Caco-2 (cell line): ENCODE results near the gene SMC3. TPM values are rescaled to one million over a fixed set of nuclear protein-coding genes. Genes with fewer than 3 reads are reported as not detected.

Experiments used
- BruUV-seq: library from RNA; stranded (reverse); fragments of 400-500 nt; replicated peaks from 2 replicates; lab custom pipeline; 2021; lab: Mats Ljungman, UMichigan
- CTCF ChIA-PET: fragments of 300-600 bp; sonication (Branson Sonifier 250); formaldehyde crosslinking; loops from one replicate; lab custom pipeline; 2022; ENCODE audit warnings: antibody characterized with exemption; lab: Charles Lee
- POLR2A ChIA-PET: fragments of 300-600 bp; sonication (Branson Sonifier 250); formaldehyde crosslinking; loops from one replicate; lab custom pipeline; 2022; ENCODE audit warnings: antibody characterized with exemption; lab: Charles Lee
- DNase-seq, 2 experiments: peaks; one replicate each; pipeline versions ENCODE4 v3.0.0 to v3.0.0-alpha.2; 2020 to 2022
- H3K27me3 ChIP-seq: replicated peaks from 2 replicates; pipeline ENCODE4 v1.6.0; 2011; ENCODE audit warnings: low read length; ENCODE audit not compliant: control insufficient read depth, insufficient read depth
- H3K36me3 ChIP-seq: 2 replicates; pipeline ENCODE4 v1.5.1; 2011; ENCODE audit warnings: low read length; ENCODE audit not compliant: control insufficient read depth, insufficient read depth
- H3K4me1 ChIP-seq: fragments of 250-450 bp; sonication (Bioruptor Pico); 2 replicates; pipeline ENCODE4 v1.5.1; 2020; ENCODE audit warnings: mild to moderate bottlenecking
- H3K4me3 ChIP-seq: 2 replicates; pipeline ENCODE4 v1.5.1; 2011; ENCODE audit warnings: low read depth, mild to moderate bottlenecking, control low read depth, low read length
- H3K9me3 ChIP-seq: fragments of 250-450 bp; sonication (Bioruptor Pico); 2 replicates; pipeline ENCODE4 v1.5.1; 2020; ENCODE audit warnings: mild to moderate bottlenecking, moderate library complexity
- H3K27ac Mint-ChIP-seq: one replicate; pipeline ENCODE4 v1.8.0; 2022; ENCODE audit warnings: mixed read lengths; ENCODE audit not compliant: unreplicated experiment
- H3K27me3 Mint-ChIP-seq: one replicate; pipeline ENCODE4 v1.8.0; 2022; ENCODE audit warnings: mixed read lengths; ENCODE audit not compliant: insufficient read depth, unreplicated experiment
- H3K36me3 Mint-ChIP-seq: one replicate; pipeline ENCODE4 v1.8.0; 2022; ENCODE audit warnings: mild to moderate bottlenecking, mixed read lengths; ENCODE audit not compliant: insufficient read depth, unreplicated experiment
- H3K4me1 Mint-ChIP-seq: one replicate; pipeline ENCODE4 v1.8.0; 2022; ENCODE audit warnings: low read depth, mixed read lengths; ENCODE audit not compliant: unreplicated experiment
- H3K4me3 Mint-ChIP-seq: one replicate; pipeline ENCODE4 v1.8.0; 2022; ENCODE audit warnings: mild to moderate bottlenecking, moderate library complexity, mixed read lengths; ENCODE audit not compliant: unreplicated experiment
- H3K9me3 Mint-ChIP-seq: one replicate; pipeline ENCODE4 v1.8.0; 2022; ENCODE audit warnings: mixed read lengths; ENCODE audit not compliant: unreplicated experiment
- intact Hi-C: fragments of 100-400 bp; cut with micrococcal nuclease; formaldehyde crosslinking; loops from one replicate; pipeline ENCODE4 v1.10.0; 2022; ENCODE audit not compliant: unreplicated experiment
- total RNA-seq: library from RNA; stranded (reverse); gene quantifications from 2 replicates; pipeline ENCODE4 v1.2.3, GENCODE V29; 2022
- TF ChIP-seq, protein P1 (sequence below), 2 experiments: fragments of 200-600 bp in 1 of 2; IDR thresholded peaks; 1 replicate in 1 of 2; 2 replicates in 1 of 2; pipeline versions ENCODE4 v1.5.1 to v1.8.0; 2011 to 2022; ENCODE audit warnings: antibody characterized with exemption in 1 of 2, control low read depth in 1 of 2, inconsistent platforms in 1 of 2, low read depth in 1 of 2, low read length in 1 of 2, mild to moderate bottlenecking in 1 of 2, moderate library complexity in 1 of 2; ENCODE audit not compliant: insufficient read depth in 1 of 2, severe bottlenecking in 1 of 2, unreplicated experiment in 1 of 2

SMC3 gene
- total RNA-seq, 1 experiment from 2014 or later: 95.7 TPM

DNA sequence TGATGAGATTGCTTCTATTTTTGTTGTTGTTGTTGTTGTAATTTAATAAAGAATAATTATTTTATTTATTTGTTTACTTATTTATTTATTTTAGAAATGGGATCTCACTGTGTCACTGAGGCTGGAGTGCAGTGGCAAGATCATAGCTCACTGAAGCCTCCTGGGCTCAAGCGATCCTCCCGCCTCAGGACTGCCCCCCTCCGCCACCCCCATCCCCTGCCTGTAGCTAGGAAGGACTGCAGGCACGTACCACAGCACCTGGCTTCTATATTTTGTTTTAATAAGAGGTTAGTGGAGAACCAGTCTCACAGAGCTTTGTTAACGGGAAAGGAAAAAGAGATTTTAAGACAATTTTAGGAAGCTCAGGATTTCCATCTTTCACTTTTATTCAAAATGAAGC lies 19.5 kb upstream of the SMC3 start:
- intact Hi-C loops: no loop called here
- CTCF ChIA-PET: interaction anchor here (0.6 to 2.0 kb wide), 3 partner anchors 47 to 1568 kb away, joined by 3 to 5 read pairs (median 5); no protein-coding TSS in a partner anchor
- POLR2A ChIA-PET: no interaction called here

DNA sequence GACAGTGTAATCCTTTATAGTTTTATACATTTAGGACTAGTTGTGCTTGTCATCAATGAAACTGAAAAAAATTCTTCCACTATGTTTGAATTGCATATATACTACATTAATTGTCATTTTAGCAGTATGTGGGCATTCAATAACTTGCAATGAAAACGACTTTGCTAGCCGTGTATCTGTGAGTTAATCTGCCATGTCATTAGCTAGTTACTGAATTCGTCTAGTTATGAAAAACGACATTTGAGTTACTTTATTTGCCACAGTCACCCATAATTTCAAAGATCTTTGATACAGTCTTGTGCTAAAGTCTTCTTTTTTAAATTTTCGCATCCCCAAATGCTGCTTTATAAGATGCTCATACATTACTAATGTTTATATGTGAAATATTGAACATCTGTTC lies 18.3 kb upstream of the SMC3 start:
- TF ChIP-seq, protein P1, sequence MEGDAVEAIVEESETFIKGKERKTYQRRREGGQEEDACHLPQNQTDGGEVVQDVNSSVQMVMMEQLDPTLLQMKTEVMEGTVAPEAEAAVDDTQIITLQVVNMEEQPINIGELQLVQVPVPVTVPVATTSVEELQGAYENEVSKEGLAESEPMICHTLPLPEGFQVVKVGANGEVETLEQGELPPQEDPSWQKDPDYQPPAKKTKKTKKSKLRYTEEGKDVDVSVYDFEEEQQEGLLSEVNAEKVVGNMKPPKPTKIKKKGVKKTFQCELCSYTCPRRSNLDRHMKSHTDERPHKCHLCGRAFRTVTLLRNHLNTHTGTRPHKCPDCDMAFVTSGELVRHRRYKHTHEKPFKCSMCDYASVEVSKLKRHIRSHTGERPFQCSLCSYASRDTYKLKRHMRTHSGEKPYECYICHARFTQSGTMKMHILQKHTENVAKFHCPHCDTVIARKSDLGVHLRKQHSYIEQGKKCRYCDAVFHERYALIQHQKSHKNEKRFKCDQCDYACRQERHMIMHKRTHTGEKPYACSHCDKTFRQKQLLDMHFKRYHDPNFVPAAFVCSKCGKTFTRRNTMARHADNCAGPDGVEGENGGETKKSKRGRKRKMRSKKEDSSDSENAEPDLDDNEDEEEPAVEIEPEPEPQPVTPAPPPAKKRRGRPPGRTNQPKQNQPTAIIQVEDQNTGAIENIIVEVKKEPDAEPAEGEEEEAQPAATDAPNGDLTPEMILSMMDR (IDR thresholded peaks at IDR 0.05; ENCODE audit: insufficient read depth in 1 of 2, low read depth in 1 of 2, low read length in 1 of 2, severe bottlenecking in 1 of 2, unreplicated experiment in 1 of 2): no peak
- POLR2A ChIA-PET: no interaction called here
- intact Hi-C loops: no loop called here
- no TSS peak for BruUV-seq
- CTCF ChIA-PET: interaction anchor here (1.5 kb wide), 1 partner anchor 195 kb away, joined by 3 read pairs; no protein-coding TSS in a partner anchor
- Histone ChIP-seq H3K36me3 (no peaks in the 10 kb centered on the region), H3K27me3 (no peaks in the 10 kb centered on the region), H3K4me1 (peaks cover 11% of the 10 kb centered on the region), H3K4me3 (no peak overlapping the region), H3K9me3 (no peaks in the 10 kb centered on the region)
- DNase-seq: no peak
- Mint-ChIP-seq H3K9me3 (no peaks in the 10 kb centered on the region), H3K4me3 (no peak overlapping the region), H3K27me3 (no peaks in the 10 kb centered on the region), H3K36me3 (no peaks in the 10 kb centered on the region), H3K4me1 (peaks cover 16% of the 10 kb centered on the region), H3K27ac (no peak overlapping the region)

More for the DNA sequence above, 19.5 kb upstream of the SMC3 start:
- H3K27ac Mint-ChIP-seq: no peak overlapping the region
- H3K27me3 ChIP-seq: no peaks in the 10 kb centered on the region
- no peak for DNase-seq
- H3K9me3 Mint-ChIP-seq: no peaks in the 10 kb centered on the region
- no peak overlapping the region for H3K4me3 ChIP-seq
- TF ChIP-seq, protein P1 (IDR thresholded peaks at IDR 0.05; ENCODE audit: insufficient read depth in 1 of 2, low read depth in 1 of 2, low read length in 1 of 2, severe bottlenecking in 1 of 2, unreplicated experiment in 1 of 2): no peak
- no peaks in the 10 kb centered on the region for H3K27me3 Mint-ChIP-seq
- BruUV-seq: no TSS peak
- no peaks in the 10 kb centered on the region for H3K36me3 ChIP-seq
- no peaks in the 10 kb centered on the region for H3K4me1 ChIP-seq
- no peak overlapping the region for H3K4me3 Mint-ChIP-seq
- H3K4me1 Mint-ChIP-seq: peaks cover 11% of the 10 kb centered on the region
- no peaks in the 10 kb centered on the region for H3K9me3 ChIP-seq
- no peaks in the 10 kb centered on the region for H3K36me3 Mint-ChIP-seq

DNA sequence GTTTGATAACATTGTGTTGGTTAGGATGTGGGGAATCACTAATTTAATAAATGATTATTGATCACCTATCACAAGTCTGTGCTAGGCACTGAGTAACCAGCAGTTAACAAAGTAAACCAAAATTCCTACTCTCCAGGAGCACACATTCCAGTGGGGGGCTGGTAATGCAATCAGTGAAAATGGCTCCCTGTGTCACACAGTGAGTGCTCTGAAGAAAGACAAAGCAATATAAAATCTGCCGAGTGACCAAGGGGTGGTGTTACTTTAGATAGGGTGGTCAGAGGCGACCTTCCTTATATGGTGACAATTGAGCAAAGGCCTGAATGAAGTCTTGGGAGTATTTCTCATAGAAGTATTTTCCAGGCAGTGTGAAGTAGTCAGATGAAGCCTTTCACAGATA lies 13.6 kb upstream of the SMC3 start:
- Mint-ChIP-seq H3K36me3 (no peaks in the 10 kb centered on the region), H3K27me3 (no peaks in the 10 kb centered on the region), H3K4me3 (no peak overlapping the region), H3K4me1 (peaks cover 43% of the 10 kb centered on the region), H3K9me3 (no peaks in the 10 kb centered on the region), H3K27ac (peak overlapping the region; percentile 63)
- intact Hi-C loops: loop anchor here (10.0 kb wide), 1 partner anchor 419 kb away; no protein-coding TSS in a partner anchor
- H3K9me3 ChIP-seq: no peaks in the 10 kb centered on the region
- TF ChIP-seq, protein P1 (IDR thresholded peaks at IDR 0.05; ENCODE audit: insufficient read depth in 1 of 2, low read depth in 1 of 2, low read length in 1 of 2, severe bottlenecking in 1 of 2, unreplicated experiment in 1 of 2): no peak
- CTCF ChIA-PET: no interaction called here
- peak; percentile 35 to 51 for DNase-seq
- H3K4me1 ChIP-seq: peaks cover 39% of the 10 kb centered on the region
- H3K36me3 ChIP-seq: no peaks in the 10 kb centered on the region
- H3K27me3 ChIP-seq: no peaks in the 10 kb centered on the region
- no peak overlapping the region for H3K4me3 ChIP-seq
- POLR2A ChIA-PET: no interaction called here
- BruUV-seq: no TSS peak
